Activated CD4-positive, CD25-positive, alpha-beta regulatory T cell treated with anti-CD3 and anti-CD28 coated beads, Interleukin-2, amount 50 U/mL, for 24 hours (primary cell): Measurements from ENCODE around the gene ACOXL.

Source experiments
- ATAC-seq, 2 donors: fragments of 150-1000 bp; cut with Tn5 transposase; one replicate each; pipeline ENCODE4 v1.10.0; 2021; ENCODE audit warnings: mild to moderate bottlenecking in 1 of 2, moderate library complexity in 1 of 2

Gene ACOXL

GRCh38 chr2:110796716-110797301 lies 64.4 kb downstream of the ACOXL start:
- no peak for ATAC-seq

- ATAC-seq: no peak
Measured at GRCh38 chr2:110799376-110799775, 67.0 kb downstream of the ACOXL start.

- no peak for ATAC-seq
Measured at GRCh38 chr2:110800611-110801402, 68.4 kb downstream of the ACOXL start.

GRCh38 chr2:110802208-110802932 lies 70.0 kb downstream of the ACOXL start:
- ATAC-seq: no peak

GRCh38 chr2:110804433-110804832 lies 72.1 kb downstream of the ACOXL start:
- no peak for ATAC-seq

GRCh38 chr2:110804915-110805314 lies 72.5 kb downstream of the ACOXL start:
- ATAC-seq: peak; percentile 96 to 98

GRCh38 chr2:110805894-110806452 lies 73.6 kb downstream of the ACOXL start:
- no peak for ATAC-seq

GRCh38 chr2:110807522-110807921 lies 75.1 kb downstream of the ACOXL start:
- ATAC-seq: no peak

- no peak for ATAC-seq
Measured at GRCh38 chr2:110810404-110810803, 78.0 kb downstream of the ACOXL start.

GRCh38 chr2:110812726-110813645 lies 80.6 kb downstream of the ACOXL start:
- ATAC-seq: no peak

GRCh38 chr2:110813896-110814295 lies 81.5 kb downstream of the ACOXL start:
- ATAC-seq: no peak

GRCh38 chr2:110815938-110816337 lies 83.6 kb downstream of the ACOXL start:
- ATAC-seq: no peak

GRCh38 chr2:110816404-110817365 lies 84.3 kb downstream of the ACOXL start:
- ATAC-seq: peak; percentile 36 to 54

- ATAC-seq: no peak
Measured at GRCh38 chr2:110818767-110819481, 86.6 kb downstream of the ACOXL start.

GRCh38 chr2:110819711-110820110 lies 87.3 kb downstream of the ACOXL start:
- no peak for ATAC-seq

- ATAC-seq: no peak
Measured at GRCh38 chr2:110820128-110820527, 87.8 kb downstream of the ACOXL start.

- ATAC-seq: no peak
Measured at GRCh38 chr2:110823165-110823564, 90.8 kb downstream of the ACOXL start.

- no peak for ATAC-seq
Measured at GRCh38 chr2:110827511-110827910, 95.1 kb downstream of the ACOXL start.

- no peak for ATAC-seq
Measured at GRCh38 chr2:110828330-110828729, 96.0 kb downstream of the ACOXL start.

GRCh38 chr2:110829413-110830146 lies 97.2 kb downstream of the ACOXL start:
- ATAC-seq: no peak
